ENCODE results near the gene ARFRP1. TPM values are rescaled to one million over a fixed set of nuclear protein-coding genes. Genes with fewer than 3 reads are reported as not detected.

Gene ARFRP1
- polyA plus RNA-seq, 1 experiment = 23.8 TPM

DNA sequence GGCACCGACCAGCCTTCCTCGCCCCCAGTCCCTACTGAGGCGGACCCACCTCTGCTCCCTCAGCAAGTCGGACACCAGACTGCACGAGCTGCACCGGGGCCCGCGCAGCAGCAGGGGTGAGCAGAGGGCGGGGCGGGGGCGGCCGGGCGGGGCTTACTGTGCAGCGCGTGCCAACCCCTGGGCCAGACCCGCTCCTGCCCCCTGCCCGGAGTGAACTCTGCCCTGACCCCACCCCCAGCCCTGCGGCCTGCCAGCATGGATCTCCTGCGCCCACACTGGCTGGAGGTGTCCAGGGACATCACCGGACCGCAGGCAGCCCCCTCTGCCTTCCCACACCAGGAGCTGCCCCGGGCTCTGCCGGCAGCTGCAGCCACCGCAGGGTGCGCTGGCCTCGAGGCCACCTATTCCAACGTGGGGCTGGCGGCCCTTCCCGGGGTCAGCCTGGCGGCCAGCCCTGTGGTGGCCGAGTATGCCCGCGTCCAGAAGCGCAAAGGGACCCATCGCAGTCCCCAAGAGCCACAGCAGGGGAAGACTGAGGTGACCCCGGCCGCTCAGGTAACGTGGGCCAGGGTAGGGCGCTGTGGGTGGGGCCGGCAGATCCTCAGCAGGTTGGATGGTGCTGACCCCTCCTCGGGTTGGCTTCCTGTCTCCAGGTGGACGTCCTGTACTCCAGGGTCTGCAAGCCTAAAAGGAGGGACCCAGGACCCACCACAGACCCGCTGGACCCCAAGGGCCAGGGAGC lies 30.3 kb upstream of the ARFRP1 start:
- H3K9me3 ChIP-seq (ENCODE audit: control insufficient read depth, insufficient read depth, low read length) = no peaks in the 10 kb centered on the region; the same call in 1 of the 2 replicates
- TF ChIP-seq, protein P1, sequence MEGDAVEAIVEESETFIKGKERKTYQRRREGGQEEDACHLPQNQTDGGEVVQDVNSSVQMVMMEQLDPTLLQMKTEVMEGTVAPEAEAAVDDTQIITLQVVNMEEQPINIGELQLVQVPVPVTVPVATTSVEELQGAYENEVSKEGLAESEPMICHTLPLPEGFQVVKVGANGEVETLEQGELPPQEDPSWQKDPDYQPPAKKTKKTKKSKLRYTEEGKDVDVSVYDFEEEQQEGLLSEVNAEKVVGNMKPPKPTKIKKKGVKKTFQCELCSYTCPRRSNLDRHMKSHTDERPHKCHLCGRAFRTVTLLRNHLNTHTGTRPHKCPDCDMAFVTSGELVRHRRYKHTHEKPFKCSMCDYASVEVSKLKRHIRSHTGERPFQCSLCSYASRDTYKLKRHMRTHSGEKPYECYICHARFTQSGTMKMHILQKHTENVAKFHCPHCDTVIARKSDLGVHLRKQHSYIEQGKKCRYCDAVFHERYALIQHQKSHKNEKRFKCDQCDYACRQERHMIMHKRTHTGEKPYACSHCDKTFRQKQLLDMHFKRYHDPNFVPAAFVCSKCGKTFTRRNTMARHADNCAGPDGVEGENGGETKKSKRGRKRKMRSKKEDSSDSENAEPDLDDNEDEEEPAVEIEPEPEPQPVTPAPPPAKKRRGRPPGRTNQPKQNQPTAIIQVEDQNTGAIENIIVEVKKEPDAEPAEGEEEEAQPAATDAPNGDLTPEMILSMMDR (IDR thresholded peaks at IDR 0.05; ENCODE audit: low read depth, low read length) = no peak
- H3K27ac ChIP-seq (ENCODE audit: low read depth, low read length) = no peak overlapping the region
- H3K4me3 ChIP-seq (ENCODE audit: low read depth, low read length) = no peak overlapping the region
- no peaks in the 10 kb centered on the region for H3K27me3 ChIP-seq (ENCODE audit: control insufficient read depth, insufficient read depth, low read length)
- POLR2A ChIA-PET = no interaction called here
- DNase-seq (ENCODE audit: low read depth, low spot score) = no peak
- CTCF ChIA-PET = no interaction called here

DNA sequence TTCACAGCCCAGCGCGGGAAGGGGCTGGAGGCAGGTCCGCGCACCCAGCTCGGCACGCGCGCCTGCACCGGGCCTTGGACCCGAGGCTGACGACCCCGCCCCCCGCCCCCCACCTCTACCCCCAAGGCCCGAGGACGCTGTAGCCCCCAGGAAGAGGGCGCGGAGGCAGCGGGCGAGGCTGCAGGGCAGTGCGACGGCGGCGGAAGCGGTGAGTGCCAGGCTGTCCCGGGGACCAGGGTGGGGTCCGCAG lies 29.8 kb upstream of the ARFRP1 start:
- no peak overlapping the region for H3K4me3 ChIP-seq (ENCODE audit: low read depth, low read length)
- ChIA-PET POLR2A (no interaction called here), CTCF (no interaction called here)
- DNase-seq (ENCODE audit: low read depth, low spot score) = no peak
- TF ChIP-seq, protein P1 (IDR thresholded peaks at IDR 0.05; ENCODE audit: low read depth, low read length) = no peak
- H3K27ac ChIP-seq (ENCODE audit: low read depth, low read length) = no peak overlapping the region
- H3K9me3 ChIP-seq (ENCODE audit: control insufficient read depth, insufficient read depth, low read length) = no peaks in the 10 kb centered on the region
- no peaks in the 10 kb centered on the region for H3K27me3 ChIP-seq (ENCODE audit: control insufficient read depth, insufficient read depth, low read length)

- no peak overlapping the region for H3K27ac ChIP-seq (ENCODE audit: low read depth, low read length)
- H3K27me3 ChIP-seq (ENCODE audit: control insufficient read depth, insufficient read depth, low read length) = no peaks in the 10 kb centered on the region
- TF ChIP-seq, protein P1 (IDR thresholded peaks at IDR 0.05; ENCODE audit: low read depth, low read length) = no peak
- H3K4me3 ChIP-seq (ENCODE audit: low read depth, low read length) = no peak overlapping the region
- ChIA-PET CTCF (interaction anchor here (0.5 to 1.5 kb wide), 2 partner anchors 43 to 199 kb away, joined by 5 read pairs; no protein-coding TSS in a partner anchor), POLR2A (interaction anchor here (0.8 to 0.9 kb wide), 2 partner anchors 29 to 128 kb away, joined by 3 to 4 read pairs; partner anchors contain the start of genes ARFRP1, TPD52L2 and ZGPAT)
- no peak for DNase-seq (ENCODE audit: low read depth, low spot score)
- H3K9me3 ChIP-seq (ENCODE audit: control insufficient read depth, insufficient read depth, low read length) = no peaks in the 10 kb centered on the region; the same call in 1 of the 2 replicates
Measured at GRCh38 chr20:63736893-63737694, 29.3 kb upstream of the ARFRP1 start.

GRCh38 chr20:63735859-63736718 lies 28.3 kb upstream of the ARFRP1 start, which contains the start of gene LIME1:
Gene LIME1, plus strand, starts transcription at chr20:63736664. Its CDS starts 886 bp downstream, at chr20:63737550.
- Histone ChIP-seq H3K27me3 (ENCODE audit: control insufficient read depth, insufficient read depth, low read length) (no peaks in the 10 kb centered on the region), H3K27ac (ENCODE audit: low read depth, low read length) (no peak within 1 kb of the TSS), H3K4me3 (ENCODE audit: low read depth, low read length) (no peak within 1 kb of the TSS), H3K9me3 (ENCODE audit: control insufficient read depth, insufficient read depth, low read length) (no peaks in the 10 kb centered on the region; the same call in 1 of the 2 replicates)
- CTCF ChIA-PET = interaction anchor here (1.5 kb wide), 1 partner anchor 198 kb away, joined by 5 read pairs; no protein-coding TSS in a partner anchor
- TF ChIP-seq, protein P1 (IDR thresholded peaks at IDR 0.05; ENCODE audit: low read depth, low read length) = no peak
- DNase-seq (ENCODE audit: low read depth, low spot score) = no peak
- POLR2A ChIA-PET = interaction anchor here (0.8 to 0.9 kb wide), 2 partner anchors 28 to 129 kb away, joined by 3 to 4 read pairs; partner anchors contain the start of genes ARFRP1, TPD52L2 and ZGPAT
